Nephron (organoid): ENCODE results near the gene IFT88.
A peak's percentile ranks its signal among the peaks of the same experiment; 100 is the strongest.

ENCODE experiments used
- H3K27ac Mint-ChIP-seq, 3 experiments: 2 replicates each; pipeline ENCODE4 v1.8.0; 2020; ENCODE audit warnings: mixed read lengths in 3 of 3, mild to moderate bottlenecking in 2 of 3, moderate library complexity in 1 of 3
- H3K27me3 Mint-ChIP-seq: 2 replicates; pipeline ENCODE4 v1.8.0; 2021; ENCODE audit warnings: low read depth, mild to moderate bottlenecking, moderate library complexity, mixed read lengths
- H3K36me3 Mint-ChIP-seq: 2 replicates; pipeline ENCODE4 v1.8.0; 2020; ENCODE audit warnings: low read depth, mixed read lengths
- H3K4me1 Mint-ChIP-seq: 2 replicates; pipeline ENCODE4 v1.8.0; 2020; ENCODE audit warnings: mixed read lengths
- H3K4me3 Mint-ChIP-seq, 3 experiments: 2 replicates each; pipeline ENCODE4 v1.8.0; 2020; ENCODE audit warnings: mild to moderate bottlenecking in 3 of 3, mixed read lengths in 3 of 3, moderate library complexity in 2 of 3
- H3K9me3 Mint-ChIP-seq: 2 replicates; pipeline ENCODE4 v1.8.0; 2020; ENCODE audit warnings: mixed read lengths
- TF ChIP-seq, protein P1 (sequence below), 3 experiments: fragments of 200-600 bp; sonication (generic); IDR thresholded peaks; one replicate each; pipeline ENCODE4 v1.5.0; 2021; ENCODE audit warnings: antibody characterized with exemption in 3 of 3; ENCODE audit not compliant: unreplicated experiment in 3 of 3

The IFT88 gene

GRCh38 chr13:20703780-20704458 is 137.0 kb downstream of the IFT88 start:
- Mint-ChIP-seq H3K9me3 (no peaks in the 10 kb centered on the region), H3K27ac (no peak overlapping the region), H3K27me3 (peaks cover 24% of the 10 kb centered on the region), H3K4me1 (peaks cover 18% of the 10 kb centered on the region), H3K4me3 (peak overlapping the region in 1 of 3 experiments; percentile 84), H3K36me3 (no peaks in the 10 kb centered on the region)
- TF ChIP-seq, protein P1, sequence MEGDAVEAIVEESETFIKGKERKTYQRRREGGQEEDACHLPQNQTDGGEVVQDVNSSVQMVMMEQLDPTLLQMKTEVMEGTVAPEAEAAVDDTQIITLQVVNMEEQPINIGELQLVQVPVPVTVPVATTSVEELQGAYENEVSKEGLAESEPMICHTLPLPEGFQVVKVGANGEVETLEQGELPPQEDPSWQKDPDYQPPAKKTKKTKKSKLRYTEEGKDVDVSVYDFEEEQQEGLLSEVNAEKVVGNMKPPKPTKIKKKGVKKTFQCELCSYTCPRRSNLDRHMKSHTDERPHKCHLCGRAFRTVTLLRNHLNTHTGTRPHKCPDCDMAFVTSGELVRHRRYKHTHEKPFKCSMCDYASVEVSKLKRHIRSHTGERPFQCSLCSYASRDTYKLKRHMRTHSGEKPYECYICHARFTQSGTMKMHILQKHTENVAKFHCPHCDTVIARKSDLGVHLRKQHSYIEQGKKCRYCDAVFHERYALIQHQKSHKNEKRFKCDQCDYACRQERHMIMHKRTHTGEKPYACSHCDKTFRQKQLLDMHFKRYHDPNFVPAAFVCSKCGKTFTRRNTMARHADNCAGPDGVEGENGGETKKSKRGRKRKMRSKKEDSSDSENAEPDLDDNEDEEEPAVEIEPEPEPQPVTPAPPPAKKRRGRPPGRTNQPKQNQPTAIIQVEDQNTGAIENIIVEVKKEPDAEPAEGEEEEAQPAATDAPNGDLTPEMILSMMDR (IDR thresholded peaks at IDR 0.05; ENCODE audit: unreplicated experiment in 3 of 3), result peak; percentile 52 to 59 (median 57)

DNA sequence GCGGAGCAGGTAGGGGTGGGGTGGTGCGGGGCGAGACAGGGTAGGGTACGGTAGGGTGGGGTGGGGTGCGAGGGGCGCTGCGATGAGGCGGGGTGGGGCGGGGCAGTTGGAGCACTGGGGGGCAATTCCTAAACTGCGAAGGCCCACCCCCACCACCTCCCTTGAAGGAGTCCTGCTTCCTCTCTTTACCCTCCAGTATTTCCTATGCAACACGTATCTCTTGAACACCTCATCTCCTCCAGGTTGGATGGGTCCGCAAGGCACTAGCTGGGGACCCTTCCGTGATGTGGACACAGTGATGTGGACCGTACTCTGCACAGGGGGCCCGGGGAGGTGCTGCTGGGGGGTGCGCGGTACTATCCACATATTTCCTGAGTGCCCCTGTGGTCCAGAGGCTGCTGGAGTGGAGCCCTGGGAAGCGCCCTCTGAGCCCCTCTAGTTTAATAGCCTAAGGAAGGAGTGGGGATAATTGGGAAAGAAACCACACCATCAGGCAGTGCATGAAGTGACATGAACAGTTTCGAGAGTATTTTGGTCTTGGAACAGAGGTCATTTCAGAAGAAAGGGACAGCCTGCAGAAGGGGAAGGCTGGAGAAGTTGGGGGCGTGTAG is 137.6 kb downstream of the IFT88 start:
- TF ChIP-seq, protein P1 (IDR thresholded peaks at IDR 0.05; ENCODE audit: unreplicated experiment in 3 of 3), result no peak
- peaks cover 18% of the 10 kb centered on the region for H3K4me1 Mint-ChIP-seq
- peak overlapping the region; percentile 84 to 93 (median 90) for H3K4me3 Mint-ChIP-seq
- peaks cover 22% of the 10 kb centered on the region for H3K27me3 Mint-ChIP-seq
- H3K9me3 Mint-ChIP-seq, result no peaks in the 10 kb centered on the region
- H3K36me3 Mint-ChIP-seq, result no peaks in the 10 kb centered on the region
- peak overlapping the region; percentile 9 to 55 (median 50) for H3K27ac Mint-ChIP-seq

DNA sequence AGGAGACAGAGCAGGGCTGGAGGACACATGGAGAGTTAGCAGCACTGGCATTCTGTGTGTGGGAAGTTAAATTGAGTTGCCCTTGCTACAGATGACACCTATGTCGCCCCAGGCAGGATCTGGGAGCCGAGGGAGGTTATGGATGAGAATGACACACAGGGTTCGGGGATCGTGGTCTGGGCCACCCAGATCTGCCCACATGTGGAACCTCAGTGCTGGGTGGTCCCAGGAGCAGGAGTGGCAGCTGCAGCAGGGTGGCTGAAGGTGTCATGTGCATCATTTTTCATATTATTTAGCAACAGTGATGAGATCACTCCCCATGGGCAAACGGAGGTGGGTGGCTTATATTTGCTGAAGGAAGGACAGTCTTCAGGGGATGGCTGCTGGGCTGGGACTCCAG is 139.7 kb downstream of the IFT88 start:
- Mint-ChIP-seq H3K9me3 (no peaks in the 10 kb centered on the region), H3K4me3 (peak overlapping the region in 2 of 3 experiments; percentile 73 to 93), H3K27ac (no peak overlapping the region), H3K4me1 (peaks cover 9% of the 10 kb centered on the region), H3K27me3 (peaks cover 8% of the 10 kb centered on the region), H3K36me3 (no peaks in the 10 kb centered on the region)
- TF ChIP-seq, protein P1 (IDR thresholded peaks at IDR 0.05; ENCODE audit: unreplicated experiment in 3 of 3), result no peak

GRCh38 chr13:20708216-20708615 is 141.3 kb downstream of the IFT88 start:
- H3K36me3 Mint-ChIP-seq, result no peaks in the 10 kb centered on the region
- TF ChIP-seq, protein P1 (IDR thresholded peaks at IDR 0.05; ENCODE audit: unreplicated experiment in 3 of 3), result no peak
- no peak overlapping the region for H3K27ac Mint-ChIP-seq
- H3K4me1 Mint-ChIP-seq, result peaks cover 12% of the 10 kb centered on the region
- no peaks in the 10 kb centered on the region for H3K9me3 Mint-ChIP-seq
- no peak overlapping the region for H3K4me3 Mint-ChIP-seq
- peaks cover 8% of the 10 kb centered on the region for H3K27me3 Mint-ChIP-seq

DNA sequence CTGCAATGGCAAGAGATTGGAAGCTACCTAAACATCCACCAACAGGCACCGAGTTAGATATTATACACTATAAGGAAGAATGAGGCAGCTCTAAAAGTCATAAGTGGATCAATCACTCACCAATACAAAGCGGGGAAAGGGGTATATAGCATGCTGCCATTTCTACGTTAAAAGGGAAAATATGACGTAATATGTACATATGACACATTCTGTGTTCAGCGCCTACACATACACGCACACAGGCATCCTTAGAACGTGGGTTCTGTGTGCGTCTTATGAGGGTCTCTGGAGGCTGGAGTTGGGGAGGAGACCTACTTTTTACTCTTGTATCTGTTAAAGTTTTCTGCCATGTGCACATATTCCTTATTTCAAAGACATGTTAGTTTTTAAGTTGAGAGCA is 142.4 kb downstream of the IFT88 start:
- Mint-ChIP-seq H3K27ac (no peak overlapping the region), H3K27me3 (peaks cover 8% of the 10 kb centered on the region), H3K9me3 (no peaks in the 10 kb centered on the region), H3K4me3 (no peak overlapping the region), H3K36me3 (no peaks in the 10 kb centered on the region), H3K4me1 (peaks cover 23% of the 10 kb centered on the region)
- TF ChIP-seq, protein P1 (IDR thresholded peaks at IDR 0.05; ENCODE audit: unreplicated experiment in 3 of 3), result no peak

- TF ChIP-seq, protein P1 (IDR thresholded peaks at IDR 0.05; ENCODE audit: unreplicated experiment in 3 of 3), result no peak
- no peaks in the 10 kb centered on the region for H3K36me3 Mint-ChIP-seq
- no peak overlapping the region for H3K4me3 Mint-ChIP-seq
- no peak overlapping the region for H3K27ac Mint-ChIP-seq
- H3K9me3 Mint-ChIP-seq, result no peaks in the 10 kb centered on the region
- peaks cover 25% of the 10 kb centered on the region for H3K4me1 Mint-ChIP-seq
- peaks cover 5% of the 10 kb centered on the region for H3K27me3 Mint-ChIP-seq
Measured at GRCh38 chr13:20709782-20710181, 142.8 kb downstream of the IFT88 start.
